K562 (cell line): ENCODE results near the gene PGM2L1. TPM values are rescaled to one million over a fixed set of nuclear protein-coding genes. Genes with fewer than 3 reads are reported as not detected.

Experiments used
- BRF2 ChIP-seq: IDR thresholded peaks from 3 replicates; pipeline ENCODE4 v1.6.1; 2011; ENCODE audit warnings: borderline replicate concordance, mild to moderate bottlenecking; ENCODE audit not compliant: insufficient read length, insufficient read depth
- CHD1 ChIP-seq: fragments of 200-600 bp; sonication (generic); IDR thresholded peaks from one replicate; pipeline ENCODE4 v1.6.1; 2012; ENCODE audit warnings: mild to moderate bottlenecking, moderate library complexity, low read length, inconsistent platforms
- COPS2 ChIP-seq: fragments of 450-650 bp; conservative IDR thresholded peaks from 2 replicates; pipeline ENCODE4 v1.6.1; 2016; ENCODE audit warnings: mild to moderate bottlenecking, moderate library complexity
- FIP1L1 ChIP-seq: fragments of 200-400 bp; formaldehyde crosslinking; IDR thresholded peaks from 2 replicates; pipeline ENCODE4 v1.6.1; 2018; ENCODE audit warnings: mild to moderate bottlenecking, low read depth, low read length; ENCODE audit not compliant: poor library complexity, severe bottlenecking
- HCFC1 ChIP-seq: IDR thresholded peaks from 2 replicates; pipeline ENCODE4 v1.6.1; 2012; ENCODE audit warnings: low read depth, low read length, improper control_type of control experiment
- KHSRP ChIP-seq: fragments of 450-650 bp; IDR thresholded peaks from 2 replicates; pipeline ENCODE4 v1.6.1; 2017
- NCOR1 ChIP-seq: fragments of 450-650 bp; IDR thresholded peaks from 2 replicates; pipeline ENCODE4 v1.6.1; 2016; ENCODE audit warnings: mild to moderate bottlenecking, moderate library complexity
- PYGO2 ChIP-seq: fragments of 450-650 bp; IDR thresholded peaks from 2 replicates; pipeline ENCODE4 v1.6.1; 2016; ENCODE audit warnings: mild to moderate bottlenecking, missing genetic modification characterization, moderate library complexity, missing compliant biosample characterization
- SAFB2 ChIP-seq: fragments of 200-400 bp; formaldehyde crosslinking; IDR thresholded peaks from 2 replicates; pipeline ENCODE4 v1.6.1; 2018; ENCODE audit warnings: borderline replicate concordance, low read length, low read depth, moderate library complexity; ENCODE audit not compliant: severe bottlenecking
- SP1 ChIP-seq: sonication (generic); formaldehyde crosslinking; IDR thresholded peaks from 2 replicates; pipeline ENCODE4 v1.8.1; 2022; ENCODE audit warnings: mild to moderate bottlenecking, missing genetic modification reagents
- ZBTB2 ChIP-seq: fragments of 450-650 bp; IDR thresholded peaks from 2 replicates; pipeline ENCODE4 v1.6.1; 2016; ENCODE audit warnings: antibody characterized with exemption
- ZEB2 ChIP-seq: fragments of 450-650 bp; IDR thresholded peaks from 2 replicates; pipeline ENCODE4 v1.6.1; 2016
- ZNF12 ChIP-seq: sonication (generic); formaldehyde crosslinking; IDR thresholded peaks from 2 replicates; pipeline ENCODE4 v1.4.0; 2020; ENCODE audit warnings: mild to moderate bottlenecking, missing genetic modification reagents
- ZNF395 ChIP-seq: fragments of 200-800 bp; sonication (Bioruptor generic); IDR thresholded peaks from 2 replicates; pipeline ENCODE4 v1.6.1; 2017; ENCODE audit warnings: missing genetic modification characterization, missing compliant biosample characterization
- ZNF445 ChIP-seq: fragments of 250-450 bp; sonication (Bioruptor Pico); IDR thresholded peaks from 2 replicates; pipeline ENCODE4 v1.4.0; 2020; ENCODE audit warnings: low read depth, mild to moderate bottlenecking, moderate library complexity
- ZNF766 ChIP-seq: fragments of 200-800 bp; sonication (Bioruptor generic); conservative IDR thresholded peaks from 2 replicates; pipeline ENCODE4 v1.6.1; 2016; ENCODE audit warnings: missing genetic modification characterization, missing compliant biosample characterization
- polyA plus RNA-seq, 8 experiments: library from polyadenylated mRNA; depleted of rRNA in 4 of 8; stranded (reverse) in 5 of 8; unstranded in 3 of 8; fragments of >200 nt; fragmentation: Nextera tagmentation in 2 of 8; fragmentation: Illumina TruSeq in 1 of 8; extraction: Ambion mirVana in 2 of 8; extraction: Trizol in 1 of 8; gene quantifications; 2 replicates each; pipeline versions ENCODE4 v1.2.1 to v1.2.3, GENCODE V29; 2011 to 2014; ENCODE audit warnings: inconsistent platforms in 1 of 8, missing spikeins in 1 of 8
- total RNA-seq, 7 experiments: library from RNA; depleted of rRNA in 6 of 7; stranded (reverse); fragments of >200 nt in 6 of 7; fragmentation: Illumina TruSeq in 2 of 7; extraction: Trizol in 2 of 7; gene quantifications; 2 replicates each; pipeline versions ENCODE4 v1.2.1 to v1.2.3, GENCODE V29; 2011 to 2021; ENCODE audit warnings: low replicate concordance in 1 of 7
- TF ChIP-seq, protein P1 (sequence below): fragments of 450-650 bp; IDR thresholded peaks from 2 replicates; pipeline ENCODE4 v1.6.1; 2018; ENCODE audit warnings: mild to moderate bottlenecking, low read depth; ENCODE audit not compliant: partially characterized antibody
- TF ChIP-seq, protein P2 (sequence below): fragments of 250-450 bp; sonication (Bioruptor Pico); IDR thresholded peaks from 2 replicates; pipeline ENCODE4 v1.5.1; 2021; ENCODE audit warnings: mild to moderate bottlenecking

Gene PGM2L1
- total and polyA plus RNA-seq, 9 of the 15 experiments (the other 6 are each of a cell fraction or from before 2014, with no cell fraction given): 0.32 to 0.95 (median 0.63) TPM

DNA sequence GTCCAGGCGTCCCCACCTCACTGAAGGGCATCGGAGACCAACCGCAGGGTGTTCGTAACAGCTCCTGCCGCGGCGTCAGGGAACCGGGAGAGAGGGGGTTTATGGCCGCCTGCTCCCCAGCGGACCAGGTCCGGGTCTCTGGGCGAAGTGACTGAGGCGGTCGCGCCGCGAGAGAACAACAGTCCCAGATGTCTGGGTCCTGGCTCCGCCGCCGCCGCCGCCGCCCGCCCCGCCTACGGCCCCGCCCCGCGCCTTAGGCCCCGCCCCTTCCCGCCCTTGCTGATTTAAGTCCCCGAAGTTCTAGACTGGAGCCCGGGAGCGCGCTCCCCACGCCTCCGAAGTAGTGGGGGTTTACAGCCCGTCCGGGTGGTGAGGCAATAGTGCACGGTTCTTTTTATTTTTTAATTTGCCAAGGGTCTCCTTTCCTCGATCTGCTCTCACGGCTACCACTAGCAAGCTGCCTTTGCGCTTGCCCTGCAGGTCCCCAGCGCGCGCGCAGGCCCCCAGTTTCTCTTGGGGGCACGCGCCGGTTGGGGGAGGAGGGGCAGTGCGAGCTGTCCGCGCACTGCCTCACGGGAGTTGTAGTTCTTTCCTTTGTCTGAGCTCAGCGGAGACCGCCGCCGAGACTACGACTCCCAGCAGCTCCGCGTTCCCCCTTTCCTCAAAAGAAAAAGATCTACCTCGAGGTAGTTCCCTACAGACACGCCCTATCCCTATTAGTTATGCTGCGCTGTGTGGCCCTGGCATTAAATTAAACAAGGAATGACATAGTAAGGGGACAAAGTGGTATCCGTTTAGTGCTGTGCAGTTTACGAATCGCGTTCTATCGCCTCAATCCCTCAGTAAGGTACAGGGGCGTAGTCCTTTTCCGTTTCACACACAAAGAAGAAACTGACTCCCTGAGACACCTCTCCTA lies at the start of gene PGM2L1 (continued):
- TF ChIP-seq, protein P1, sequence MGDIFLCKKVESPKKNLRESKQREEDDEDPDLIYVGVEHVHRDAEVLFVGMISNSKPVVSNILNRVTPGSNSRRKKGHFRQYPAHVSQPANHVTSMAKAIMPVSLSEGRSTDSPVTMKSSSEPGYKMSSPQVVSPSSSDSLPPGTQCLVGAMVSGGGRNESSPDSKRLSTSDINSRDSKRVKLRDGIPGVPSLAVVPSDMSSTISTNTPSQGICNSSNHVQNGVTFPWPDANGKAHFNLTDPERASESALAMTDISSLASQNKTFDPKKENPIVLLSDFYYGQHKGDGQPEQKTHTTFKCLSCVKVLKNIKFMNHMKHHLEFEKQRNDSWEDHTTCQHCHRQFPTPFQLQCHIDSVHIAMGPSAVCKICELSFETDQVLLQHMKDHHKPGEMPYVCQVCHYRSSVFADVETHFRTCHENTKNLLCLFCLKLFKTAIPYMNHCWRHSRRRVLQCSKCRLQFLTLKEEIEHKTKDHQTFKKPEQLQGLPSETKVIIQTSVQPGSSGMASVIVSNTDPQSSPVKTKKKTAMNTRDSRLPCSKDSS: no peak
- no peak for TF ChIP-seq KHSRP
- TF ChIP-seq COPS2: no peak
- TF ChIP-seq ZNF12 (CRISPR knock-in tag): no peak
- no peak for TF ChIP-seq ZNF445
- TF ChIP-seq ZNF395 (CRISPR knock-in tag): peak; percentile 73
- TF ChIP-seq HCFC1: peak; percentile 98
- TF ChIP-seq, protein P2, sequence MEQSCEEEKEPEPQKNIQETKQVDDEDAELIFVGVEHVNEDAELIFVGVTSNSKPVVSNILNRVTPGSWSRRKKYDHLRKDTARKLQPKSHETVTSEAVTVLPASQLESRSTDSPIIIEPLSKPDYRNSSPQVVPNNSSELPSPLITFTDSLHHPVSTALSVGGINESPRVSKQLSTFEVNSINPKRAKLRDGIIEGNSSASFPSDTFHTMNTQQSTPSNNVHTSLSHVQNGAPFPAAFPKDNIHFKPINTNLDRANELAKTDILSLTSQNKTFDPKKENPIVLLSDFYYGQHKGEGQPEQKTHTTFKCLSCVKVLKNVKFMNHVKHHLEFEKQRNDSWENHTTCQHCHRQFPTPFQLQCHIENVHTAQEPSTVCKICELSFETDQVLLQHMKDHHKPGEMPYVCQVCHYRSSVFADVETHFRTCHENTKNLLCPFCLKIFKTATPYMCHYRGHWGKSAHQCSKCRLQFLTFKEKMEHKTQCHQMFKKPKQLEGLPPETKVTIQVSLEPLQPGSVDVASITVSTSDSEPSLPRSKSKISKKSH: no peak
- TF ChIP-seq ZBTB2: 0 out of 2 replicates have a peak, but pooled peaks have one; percentile 50
- no peak for TF ChIP-seq FIP1L1
- no peak for TF ChIP-seq SAFB2
- peak; percentile 54 for TF ChIP-seq SP1 (CRISPR knock-in tag)
- TF ChIP-seq ZEB2: no peak
- no peak for TF ChIP-seq CHD1
- 0 out of 2 replicates have a peak, but pooled peaks have one; percentile 19 for TF ChIP-seq NCOR1
- no peak for TF ChIP-seq BRF2
- no peak for TF ChIP-seq PYGO2 (tag)
- TF ChIP-seq ZNF766: peak; percentile 90; the same call in 1 of the 2 replicates
